NCI-H524 treated with DMSO at 0.1 percent for 48 hours (cell line): Measurements from ENCODE around the gene INTS3.
"Not testable (repeated sequence)": the region's sequence is repeated elsewhere in the genome, so short reads cannot be mapped to it uniquely, and the experiment has no call there.

Experiments
- DNase-seq: peaks from one replicate; lab custom pipeline; 2025; lab: John Stamatoyannopoulos, UW

Gene INTS3

GRCh38 chr1:153711026-153711425 lies 16.8 kb upstream of the INTS3 start:
- DNase-seq, result no peak

- DNase-seq, result not testable (repeated sequence)
Observed at GRCh38 chr1:153716211-153716610, 11.6 kb upstream of the INTS3 start.

- DNase-seq, result no peak
Observed at GRCh38 chr1:153717330-153717729, 10.5 kb upstream of the INTS3 start.

- no peak for DNase-seq
Observed at GRCh38 chr1:153723687-153724086, 4.2 kb upstream of the INTS3 start.

GRCh38 chr1:153724634-153725033 lies 3.2 kb upstream of the INTS3 start:
- not testable (repeated sequence) for DNase-seq

GRCh38 chr1:153728305-153729066 lies 636 bp downstream of the INTS3 start:
- no peak for DNase-seq

- no peak for DNase-seq
Observed at GRCh38 chr1:153730468-153730988, 2.7 kb downstream of the INTS3 start.

- no peak for DNase-seq
Observed at GRCh38 chr1:153733970-153734369, 6.1 kb downstream of the INTS3 start.

GRCh38 chr1:153734396-153735089 lies 6.7 kb downstream of the INTS3 start:
- DNase-seq, result no peak

GRCh38 chr1:153735090-153735420 lies 7.2 kb downstream of the INTS3 start:
- peak; percentile 55 for DNase-seq

- no peak for DNase-seq
Observed at GRCh38 chr1:153741986-153742385, 14.1 kb downstream of the INTS3 start.

GRCh38 chr1:153742411-153743142 lies 14.7 kb downstream of the INTS3 start:
- DNase-seq, result no peak

- no peak for DNase-seq
Observed at GRCh38 chr1:153745417-153745816, 17.6 kb downstream of the INTS3 start.

GRCh38 chr1:153746174-153746573 lies 18.3 kb downstream of the INTS3 start:
- DNase-seq, result no peak

GRCh38 chr1:153748903-153749302 lies 21.1 kb downstream of the INTS3 start:
- DNase-seq, result no peak

GRCh38 chr1:153749408-153750005 lies 21.7 kb downstream of the INTS3 start:
- peak; percentile 29 for DNase-seq

- DNase-seq, result no peak
Observed at GRCh38 chr1:153750026-153750995, 22.5 kb downstream of the INTS3 start.

GRCh38 chr1:153752072-153752471 lies 24.2 kb downstream of the INTS3 start:
- no peak for DNase-seq

GRCh38 chr1:153752571-153753195 lies 24.8 kb downstream of the INTS3 start:
- no peak for DNase-seq

- DNase-seq, result no peak
Observed at GRCh38 chr1:153754266-153754665, 26.4 kb downstream of the INTS3 start.

- no peak for DNase-seq
Observed at GRCh38 chr1:153760440-153760839, 32.6 kb downstream of the INTS3 start.
